GM13976 (cell line): ENCODE results near the gene FTO.

Experiments used
- DNase-seq: peaks from one replicate; pipeline ENCODE4 v3.0.0; 2012; ENCODE audit warnings: low spot score
- CTCF ChIP-seq: IDR thresholded peaks from 2 replicates; pipeline ENCODE4 v1.5.1; 2012; ENCODE audit warnings: borderline replicate concordance, mild to moderate bottlenecking; ENCODE audit not compliant: insufficient read depth; ENCODE audit errors: extremely low read depth, missing control alignments, control extremely low read depth
- in situ Hi-C: fragments of 300-500 bp; cut with MboI; formaldehyde crosslinking; loops from one replicate; pipeline ENCODE4 v1.12.0; 2022; ENCODE audit warnings: low sequenced_read_pairs, mixed read lengths, inconsistent platforms; ENCODE audit not compliant: unreplicated experiment

FTO gene

GRCh38 chr16:54055864-54056263, 351.9 kb downstream of the FTO start:
- in situ Hi-C loops: no loop called here
- DNase-seq: no peak
- no peak for TF ChIP-seq CTCF

GRCh38 chr16:54056921-54057320, 353.0 kb downstream of the FTO start:
- DNase-seq: no peak
- in situ Hi-C loops: no loop called here
- no peak for TF ChIP-seq CTCF

- no peak for DNase-seq
- TF ChIP-seq CTCF: no peak
- in situ Hi-C loops: no loop called here
Measured at GRCh38 chr16:54059319-54059718, 355.4 kb downstream of the FTO start.

GRCh38 chr16:54060599-54061421, 356.9 kb downstream of the FTO start:
- no peak for TF ChIP-seq CTCF
- no peak for DNase-seq
- in situ Hi-C loops: no loop called here

- DNase-seq: no peak
- no peak for TF ChIP-seq CTCF
- in situ Hi-C loops: no loop called here
Measured at GRCh38 chr16:54061454-54061853, 357.5 kb downstream of the FTO start.

GRCh38 chr16:54062361-54063278, 358.7 kb downstream of the FTO start:
- TF ChIP-seq CTCF: no peak
- in situ Hi-C loops: no loop called here
- DNase-seq: no peak
